ENCODE results near the gene MGMT.

MGMT gene

DNA sequence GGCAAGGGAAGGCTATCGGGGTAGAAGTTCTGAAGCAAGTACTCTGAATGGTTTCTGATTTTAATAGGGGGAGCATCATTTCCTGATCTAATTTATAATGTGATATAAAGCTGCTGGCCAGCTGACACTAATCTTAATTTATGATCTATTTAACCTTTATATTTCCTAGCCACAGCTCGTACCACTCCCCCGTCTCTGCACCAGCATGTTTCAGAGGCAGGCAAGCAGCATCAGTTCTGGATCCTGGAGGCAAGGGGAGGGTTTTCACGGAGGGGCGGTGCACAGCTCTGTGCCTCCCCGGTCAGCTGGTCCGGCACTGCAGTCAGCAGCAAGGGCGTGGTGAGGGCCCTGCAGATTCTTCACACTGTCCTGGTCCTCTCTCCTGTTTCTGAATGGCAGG lies 30.0 kb downstream of the MGMT start:
- no peak for DNase-seq

GRCh38 chr10:129498680-129499079 lies 31.6 kb downstream of the MGMT start:
- DNase-seq: no peak

- no peak for DNase-seq
Observed at GRCh38 chr10:129500617-129501339, 33.7 kb downstream of the MGMT start.

GRCh38 chr10:129501652-129502436 lies 34.8 kb downstream of the MGMT start:
- no peak for DNase-seq

DNA sequence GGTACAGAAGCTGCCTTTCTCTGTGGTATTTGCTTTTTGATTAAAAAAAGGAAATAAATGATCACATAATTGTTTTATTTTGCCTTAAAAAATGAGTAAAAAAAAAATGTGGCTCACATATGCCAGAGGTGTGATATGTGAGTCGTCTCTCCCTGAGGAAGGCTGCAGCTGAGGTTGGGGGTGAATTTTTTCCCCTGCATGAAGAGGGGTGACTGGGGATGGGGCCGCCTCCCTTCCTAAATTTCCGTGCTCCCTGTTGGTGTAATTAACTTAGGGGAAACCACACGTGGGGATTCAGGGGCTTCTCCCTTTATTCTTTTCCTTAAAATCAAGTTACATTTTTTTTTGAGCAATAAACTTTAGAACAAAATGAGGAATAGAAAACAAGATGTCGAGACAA lies 35.4 kb downstream of the MGMT start:
- DNase-seq: no peak

DNA sequence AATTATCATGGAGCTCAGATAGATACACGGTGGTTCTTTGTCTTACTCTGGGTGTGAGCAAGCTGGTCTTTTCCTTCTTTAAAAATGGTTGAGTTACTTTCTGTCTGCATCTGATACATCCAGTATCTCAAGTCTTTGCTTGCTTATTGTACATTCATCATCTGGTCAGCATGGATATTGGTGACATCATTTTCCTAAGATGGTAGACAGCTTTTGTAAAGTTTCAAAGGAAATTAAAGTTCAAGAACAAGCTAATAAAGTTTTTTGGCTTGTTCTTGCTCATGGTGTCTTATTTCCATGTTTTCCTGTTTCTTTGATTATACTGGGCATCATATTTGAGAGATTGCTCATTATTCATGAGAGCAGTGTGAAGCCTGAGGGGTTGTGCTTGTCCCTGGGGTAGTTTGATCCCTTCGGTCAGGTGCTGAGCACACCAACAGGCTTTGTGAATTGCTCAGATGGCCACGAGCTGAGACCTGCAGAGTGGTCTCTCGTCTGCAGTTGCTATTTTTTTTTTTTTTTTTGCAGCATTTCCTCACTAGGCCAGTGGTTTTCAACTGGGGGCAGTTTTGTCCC lies 38.5 kb downstream of the MGMT start:
- DNase-seq: no peak

GRCh38 chr10:129506101-129506797 lies 39.2 kb downstream of the MGMT start:
- DNase-seq: no peak

GRCh38 chr10:129507216-129507889 lies 40.3 kb downstream of the MGMT start:
- no peak for DNase-seq

DNA sequence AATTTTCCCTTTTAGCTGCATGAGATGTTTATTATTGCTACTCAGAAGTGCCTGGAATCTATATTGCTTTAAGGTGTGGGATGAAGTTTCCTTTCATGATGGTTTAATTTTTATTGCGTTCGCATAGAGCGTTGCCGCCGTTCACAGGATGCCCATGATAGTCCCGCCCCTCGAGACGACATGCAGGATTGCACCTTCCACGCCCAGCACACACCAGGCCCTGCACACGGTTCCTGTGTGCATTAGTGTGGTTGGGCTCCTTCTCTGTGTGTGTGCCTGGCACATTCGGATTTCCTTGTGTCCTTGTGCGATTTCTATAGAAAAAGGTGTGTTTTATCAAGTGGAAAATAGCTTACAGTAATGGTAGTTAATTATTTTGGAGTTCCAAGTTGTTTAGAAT lies 42.1 kb downstream of the MGMT start:
- DNase-seq: no peak

DNA sequence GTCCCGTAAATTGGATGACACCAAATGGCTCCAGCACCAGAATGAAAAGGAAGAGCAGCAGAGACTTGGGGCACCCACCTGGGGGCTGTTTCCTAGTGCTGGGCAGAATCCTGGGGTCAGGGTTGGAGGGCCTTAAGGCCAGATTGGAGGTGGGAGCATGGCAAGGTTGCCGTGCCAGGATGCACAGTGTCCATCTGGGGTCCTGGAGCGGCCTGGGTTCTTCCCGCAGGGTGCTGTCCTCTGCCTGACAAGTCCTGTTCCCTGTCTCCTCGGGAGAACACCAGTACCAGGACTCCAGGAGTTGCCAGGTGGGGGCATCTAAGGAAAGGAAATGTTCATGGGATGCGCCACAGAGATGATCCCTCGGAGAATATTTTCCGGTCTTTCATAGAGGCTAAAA lies 42.8 kb downstream of the MGMT start:
- no peak for DNase-seq

DNA sequence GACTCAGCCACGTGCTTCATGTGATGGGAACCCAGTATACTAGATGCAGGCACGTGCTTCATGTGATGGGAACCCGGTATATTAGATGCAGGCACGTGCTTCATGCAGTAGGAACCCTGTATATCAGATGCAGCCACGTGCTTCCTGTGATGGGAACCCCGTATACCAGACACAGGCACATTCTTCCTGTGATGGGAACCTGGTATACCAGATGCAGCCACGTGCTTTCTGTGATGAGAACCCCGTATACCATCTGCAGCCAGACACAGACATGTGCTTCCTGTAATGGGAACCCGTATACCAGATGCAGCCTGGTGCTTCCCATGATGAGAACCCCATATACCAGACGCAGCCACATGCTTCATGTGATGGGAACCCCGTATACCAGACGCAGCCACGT lies 44.0 kb downstream of the MGMT start:
- no peak for DNase-seq

DNA sequence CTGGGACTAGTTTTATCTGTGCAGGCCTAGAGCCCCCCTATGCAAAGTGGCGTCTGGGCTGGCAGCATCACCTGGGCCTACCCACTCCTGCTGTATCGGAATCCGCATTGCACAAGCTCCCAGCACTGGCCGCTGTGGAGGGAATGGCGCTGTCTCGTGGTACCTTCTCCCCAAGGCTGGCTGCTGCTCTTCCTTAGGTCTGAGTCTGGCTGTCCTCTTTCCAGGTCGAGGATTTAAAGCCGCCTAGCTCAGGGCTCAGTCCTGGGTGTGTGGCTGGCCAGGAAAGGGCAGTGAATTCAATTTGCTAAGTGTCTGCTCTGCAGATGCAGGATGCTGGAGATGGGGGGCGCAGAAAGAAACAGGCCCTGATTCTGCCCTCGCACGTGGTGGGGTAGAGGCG lies 44.7 kb downstream of the MGMT start:
- DNase-seq: no peak

DNA sequence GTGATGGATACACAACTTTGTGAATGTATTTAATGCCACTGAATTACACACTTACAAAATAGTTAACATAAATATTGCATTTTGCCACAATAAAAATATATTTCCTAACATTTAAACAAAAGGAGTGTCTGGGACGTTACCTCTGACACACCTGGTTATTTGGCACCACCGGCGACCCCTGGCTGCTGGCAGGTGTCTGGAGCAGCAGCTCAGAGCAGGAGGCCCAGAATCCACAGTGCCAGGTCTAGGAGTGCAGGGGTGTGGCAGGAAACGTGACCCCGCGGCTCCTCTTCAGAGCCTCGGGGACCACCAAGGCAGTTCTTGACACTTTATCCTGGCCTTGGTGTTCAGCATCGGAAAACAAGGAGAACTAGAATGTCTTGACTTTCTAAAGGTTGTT lies 46.3 kb downstream of the MGMT start:
- DNase-seq: no peak

- no peak for DNase-seq
Observed at GRCh38 chr10:129514568-129515451, 47.8 kb downstream of the MGMT start.

- DNase-seq: no peak
Observed at GRCh38 chr10:129516846-129517679, 50.0 kb downstream of the MGMT start.

DNA sequence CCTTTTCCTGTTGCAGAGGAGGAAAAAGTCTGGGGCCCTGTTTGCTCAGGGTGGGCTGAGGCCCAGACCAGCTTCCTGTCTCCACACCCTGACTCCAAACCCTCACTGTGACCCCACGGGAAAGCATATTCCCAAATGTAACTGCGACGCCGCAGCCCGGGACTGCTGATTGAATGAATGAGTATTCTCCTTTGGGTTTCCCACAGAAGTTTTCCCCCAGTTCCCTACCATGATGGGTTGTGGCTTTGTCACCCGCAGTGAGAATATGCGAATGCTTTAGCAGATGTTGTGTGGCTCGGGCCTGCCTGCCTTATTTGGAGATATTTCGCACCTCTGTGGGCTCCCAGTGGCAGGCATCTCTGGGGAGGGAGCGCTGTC lies 50.6 kb downstream of the MGMT start:
- no peak for DNase-seq

DNA sequence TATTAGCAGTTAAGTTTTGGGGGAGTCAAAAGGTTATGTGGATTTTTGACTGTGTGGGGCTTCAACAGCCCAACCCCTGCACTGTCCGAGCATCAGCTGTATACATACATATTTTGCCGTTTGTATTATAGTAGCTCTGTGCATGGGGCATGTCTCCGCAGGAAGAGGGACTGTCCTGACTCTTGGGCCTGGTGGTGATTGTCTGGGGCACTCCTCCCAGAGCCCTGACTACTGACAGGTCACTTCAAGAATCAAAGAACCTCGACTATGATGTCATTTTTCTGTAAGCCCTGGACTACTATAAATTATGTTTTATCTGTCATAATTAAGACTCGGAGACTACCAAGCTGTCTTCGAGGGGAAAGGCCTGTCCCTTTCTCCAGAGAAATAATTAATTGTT lies 51.8 kb downstream of the MGMT start:
- no peak for DNase-seq

DNA sequence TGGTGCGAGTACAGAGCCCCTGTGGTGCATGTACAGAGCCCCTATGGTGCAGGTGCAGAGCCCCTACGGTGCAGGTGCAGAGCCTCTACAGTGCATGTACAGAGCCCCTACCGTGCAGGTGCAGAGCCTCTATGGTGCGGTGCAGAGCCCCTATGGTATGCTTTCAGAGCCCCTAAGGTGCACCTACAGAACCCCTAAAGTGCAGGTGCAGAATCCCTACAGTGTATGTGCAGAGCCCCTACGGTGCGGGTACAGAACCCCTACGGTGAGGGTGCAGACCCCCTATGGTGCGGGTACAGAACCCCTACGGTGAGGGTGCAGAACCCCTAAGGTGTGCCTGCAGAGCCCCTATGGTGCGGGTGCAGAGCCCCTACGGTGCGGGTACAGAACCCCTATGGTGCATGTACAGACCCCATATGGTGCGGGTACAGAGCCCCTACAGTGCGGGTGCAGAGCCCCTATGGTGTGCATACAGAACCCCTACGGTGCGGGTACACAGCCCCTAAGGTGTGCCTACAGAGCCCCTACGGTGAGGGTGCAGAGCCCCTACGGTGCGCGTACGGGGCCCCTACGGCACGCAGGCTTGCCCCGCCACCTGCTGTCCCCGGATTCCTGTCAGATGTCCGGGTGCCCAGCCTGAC lies 53.5 kb downstream of the MGMT start:
- DNase-seq: no peak

DNA sequence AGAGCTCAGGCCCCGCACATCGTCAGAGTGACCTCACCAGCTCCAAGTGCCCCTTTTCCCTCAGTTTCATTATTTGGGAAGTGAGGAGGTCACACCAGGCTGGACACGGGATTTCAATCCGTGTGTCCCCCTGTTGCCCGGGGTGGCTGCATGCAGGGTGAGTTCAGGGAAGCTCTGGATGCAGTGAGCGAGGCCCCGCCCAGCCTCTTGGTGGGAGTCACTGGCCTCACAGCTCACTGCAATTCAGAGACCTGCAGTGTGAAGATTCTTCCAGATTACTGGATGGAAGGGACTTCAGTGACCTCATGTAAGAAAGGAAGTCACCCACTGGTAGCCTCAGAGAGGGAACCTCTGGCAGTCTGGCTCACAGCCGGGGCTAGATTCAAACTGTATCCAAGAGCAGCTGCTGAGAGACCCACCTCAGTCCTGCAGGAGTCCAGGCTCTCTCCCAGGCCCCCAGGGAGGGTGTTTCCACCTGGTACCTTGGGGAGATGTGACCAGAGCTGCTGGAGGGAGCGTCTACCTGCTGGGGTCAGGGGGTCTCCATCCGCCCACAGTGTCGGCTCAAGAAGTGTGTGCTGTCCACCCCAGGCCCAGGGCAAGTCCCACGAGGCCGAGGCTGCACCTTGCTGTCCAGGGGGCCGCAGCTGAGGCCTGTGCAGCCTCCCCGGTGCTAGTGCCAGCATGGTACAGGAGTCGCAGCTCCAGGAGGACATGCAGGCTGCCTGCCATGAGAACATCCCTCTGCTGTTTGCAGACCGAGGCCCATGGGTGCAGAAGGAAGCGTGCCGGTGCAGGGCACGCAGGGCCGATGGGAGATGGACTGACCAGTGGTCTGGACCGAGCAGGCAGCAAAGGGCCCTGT lies 54.4 kb downstream of the MGMT start:
- no peak for DNase-seq

Data from CD4-positive, alpha-beta T cell treated with Interleukin-15 for 1 hour (primary cell).